SU-DHL-6 (cell line): ENCODE measurements around the gene COL27A1.

Source experiments
- CTCF ChIP-seq: fragments of 200-600 bp; sonication (generic); IDR thresholded peaks from one replicate; pipeline ENCODE4 v1.5.1; 2017; ENCODE audit warnings: antibody characterized with exemption, mild to moderate bottlenecking, low read length, moderate library complexity; ENCODE audit not compliant: insufficient read depth, poor library complexity, severe bottlenecking
- EZH2phosphoT487 ChIP-seq: fragments of 200-600 bp; sonication (generic), shearing (Covaris generic); conservative IDR thresholded peaks from 2 replicates; pipeline ENCODE4 v1.6.1; 2018; ENCODE audit warnings: mild to moderate bottlenecking, antibody characterized with exemption, low read length, moderate library complexity, mixed read lengths

DNA sequence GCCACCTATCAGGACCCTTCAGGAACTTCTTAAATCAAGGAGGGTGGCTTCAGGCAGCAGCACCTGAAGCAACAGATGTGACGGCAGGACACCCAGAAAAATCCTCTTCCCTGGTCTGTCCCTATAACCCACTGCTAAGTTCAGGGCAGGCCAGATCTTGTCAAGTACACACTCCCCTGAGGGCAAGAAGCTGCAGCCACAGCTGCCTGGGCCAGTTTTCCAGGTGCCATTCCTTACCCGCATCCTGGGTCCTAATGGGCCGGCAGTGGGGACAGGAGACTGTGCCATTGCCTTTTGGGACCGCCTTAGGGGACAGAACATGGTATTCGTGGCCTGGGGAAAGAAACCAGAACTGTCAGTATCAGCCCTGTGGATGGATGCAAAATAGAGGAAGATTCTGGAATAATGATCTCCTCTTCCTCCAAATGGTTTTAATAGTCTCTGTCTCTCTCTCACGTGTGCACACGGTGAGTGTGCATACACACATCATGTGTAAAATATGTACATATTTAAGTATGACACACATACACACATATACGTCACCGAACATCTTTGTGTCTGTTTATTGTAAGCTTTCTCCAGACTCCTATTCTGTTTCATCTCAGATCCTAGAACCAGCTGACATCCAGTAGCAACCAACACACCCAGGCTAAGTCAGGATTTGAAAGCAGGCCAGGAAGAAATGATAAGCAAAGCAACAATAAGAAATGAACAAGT is 188.3 kb downstream of the COL27A1 start:
- no peak for TF ChIP-seq CTCF
- TF ChIP-seq EZH2phosphoT487, result no peak
